Activated CD4-positive, alpha-beta memory T cell treated with anti-CD3 and anti-CD28 coated beads for 36 hours (primary cell): ENCODE measurements around the gene GIT1. TPM values are rescaled to one million over a fixed set of nuclear protein-coding genes. Genes with fewer than 3 reads are reported as not detected.

Experiments
- CTCF ChIA-PET: fragments of 350-600 bp; sonication (Branson Sonifier 250); formaldehyde crosslinking; loops from one replicate; lab custom pipeline; 2021; ENCODE audit warnings: antibody characterized with exemption, inconsistent platforms; lab: Charles Lee
- POLR2A ChIA-PET: fragments of 350-600 bp; sonication (Branson Sonifier 250); formaldehyde crosslinking; loops from one replicate; lab custom pipeline; 2021; ENCODE audit warnings: antibody characterized with exemption; lab: Charles Lee
- DNase-seq: peaks from one replicate; pipeline ENCODE4 v3.0.0-alpha.2; 2020
- H3K27ac Mint-ChIP-seq: one replicate; pipeline ENCODE4 v1.8.0; 2021; ENCODE audit warnings: mixed read lengths
- H3K27me3 Mint-ChIP-seq: one replicate; pipeline ENCODE4 v1.8.0; 2021; ENCODE audit warnings: mixed read lengths
- H3K36me3 Mint-ChIP-seq: one replicate; pipeline ENCODE4 v1.8.0; 2021; ENCODE audit warnings: mixed read lengths
- H3K4me1 Mint-ChIP-seq: one replicate; pipeline ENCODE4 v1.8.0; 2021; ENCODE audit warnings: low read depth, mixed read lengths
- H3K4me3 Mint-ChIP-seq: one replicate; pipeline ENCODE4 v1.8.0; 2021; ENCODE audit warnings: mild to moderate bottlenecking, mixed read lengths
- H3K9me3 Mint-ChIP-seq: one replicate; pipeline ENCODE4 v1.8.0; 2021; ENCODE audit warnings: mixed read lengths
- intact Hi-C: fragments of 100-400 bp; cut with micrococcal nuclease; formaldehyde crosslinking; loops from one replicate; pipeline ENCODE4 v1.15.1; 2023
- total RNA-seq, 2 experiments: library from RNA; stranded (reverse); gene quantifications; one replicate each; pipeline ENCODE4 v1.2.3, GENCODE V29; 2021

Gene GIT1
- total RNA-seq, 2 experiments from 2014 or later = 51.3 to 54.4 TPM

GRCh38 chr17:29608986-29609385 is 19.5 kb upstream of the GIT1 start:
- Mint-ChIP-seq H3K9me3 (no peaks in the 10 kb centered on the region), H3K4me3 (no peak overlapping the region), H3K27me3 (no peaks in the 10 kb centered on the region), H3K27ac (no peak overlapping the region), H3K4me1 (peaks cover 3% of the 10 kb centered on the region), H3K36me3 (no peaks in the 10 kb centered on the region)
- ChIA-PET POLR2A (interaction anchor here (1.1 kb wide), 1 partner anchor 42 kb away, joined by 3 read pairs; the partner anchor contains the start of gene ABHD15), CTCF (interaction anchor here (1.3 to 1.5 kb wide), 2 partner anchors 8 to 27 kb away, joined by 3 to 4 read pairs; no protein-coding TSS in a partner anchor)
- no peak for DNase-seq
- intact Hi-C loops = no loop called here

- no peak overlapping the region for H3K4me3 Mint-ChIP-seq
- ChIA-PET POLR2A (interaction anchor here (1.1 kb wide), 1 partner anchor 41 kb away, joined by 3 read pairs; the partner anchor contains the start of gene ABHD15), CTCF (interaction anchor here (1.3 to 1.5 kb wide), 2 partner anchors 10 to 26 kb away, joined by 3 to 4 read pairs; no protein-coding TSS in a partner anchor)
- no peak for DNase-seq
- no peaks in the 10 kb centered on the region for H3K4me1 Mint-ChIP-seq
- no peak overlapping the region for H3K27ac Mint-ChIP-seq
- no peaks in the 10 kb centered on the region for H3K36me3 Mint-ChIP-seq
- H3K9me3 Mint-ChIP-seq = no peaks in the 10 kb centered on the region
- H3K27me3 Mint-ChIP-seq = no peaks in the 10 kb centered on the region
- intact Hi-C loops = no loop called here
Measured at GRCh38 chr17:29607557-29608195, 18.2 kb upstream of the GIT1 start.

- ChIA-PET CTCF (no interaction called here), POLR2A (no interaction called here)
- DNase-seq = no peak
- H3K4me1 Mint-ChIP-seq = no peaks in the 10 kb centered on the region
- H3K27me3 Mint-ChIP-seq = no peaks in the 10 kb centered on the region
- intact Hi-C loops = no loop called here
- no peak overlapping the region for H3K4me3 Mint-ChIP-seq
- peaks cover 1% of the 10 kb centered on the region for H3K36me3 Mint-ChIP-seq
- no peak overlapping the region for H3K27ac Mint-ChIP-seq
- no peaks in the 10 kb centered on the region for H3K9me3 Mint-ChIP-seq
Measured at GRCh38 chr17:29603109-29603674, 13.7 kb upstream of the GIT1 start.

GRCh38 chr17:29597361-29598172 is 8.1 kb upstream of the GIT1 start:
- Mint-ChIP-seq H3K27me3 (no peaks in the 10 kb centered on the region), H3K36me3 (peaks cover 1% of the 10 kb centered on the region), H3K27ac (no peak overlapping the region), H3K9me3 (no peaks in the 10 kb centered on the region), H3K4me3 (no peak overlapping the region), H3K4me1 (peaks cover 14% of the 10 kb centered on the region)
- ChIA-PET POLR2A (no interaction called here), CTCF (interaction anchor here (0.7 to 2.4 kb wide), 5 partner anchors 16 to 228 kb away, joined by 3 to 9 read pairs (median 3); no protein-coding TSS in a partner anchor)
- intact Hi-C loops = no loop called here
- DNase-seq = no peak

- no peak overlapping the region for H3K4me3 Mint-ChIP-seq
- no peaks in the 10 kb centered on the region for H3K27me3 Mint-ChIP-seq
- no peaks in the 10 kb centered on the region for H3K9me3 Mint-ChIP-seq
- CTCF ChIA-PET = interaction anchor here (0.7 to 1.2 kb wide), 3 partner anchors 20 to 227 kb away, joined by 3 to 4 read pairs (median 3); no protein-coding TSS in a partner anchor
- H3K27ac Mint-ChIP-seq = no peak overlapping the region
- no peak for DNase-seq
- peaks cover 1% of the 10 kb centered on the region for H3K36me3 Mint-ChIP-seq
- intact Hi-C loops = no loop called here
- H3K4me1 Mint-ChIP-seq = peaks cover 22% of the 10 kb centered on the region
- POLR2A ChIA-PET = no interaction called here
Measured at GRCh38 chr17:29596811-29597210, 7.4 kb upstream of the GIT1 start.

GRCh38 chr17:29595943-29596774 is 6.7 kb upstream of the GIT1 start:
- Mint-ChIP-seq H3K27ac (no peak overlapping the region), H3K36me3 (peaks cover 1% of the 10 kb centered on the region), H3K4me1 (peaks cover 28% of the 10 kb centered on the region), H3K4me3 (no peak overlapping the region), H3K27me3 (no peaks in the 10 kb centered on the region), H3K9me3 (no peaks in the 10 kb centered on the region)
- CTCF ChIA-PET = interaction anchor here (1.3 kb wide), 1 partner anchor 17 kb away, joined by 5 read pairs; no protein-coding TSS in a partner anchor
- no peak for DNase-seq
- POLR2A ChIA-PET = no interaction called here
- intact Hi-C loops = no loop called here

- intact Hi-C loops = no loop called here
- no peaks in the 10 kb centered on the region for H3K27me3 Mint-ChIP-seq
- no peak for DNase-seq
- peaks cover 1% of the 10 kb centered on the region for H3K36me3 Mint-ChIP-seq
- no peak overlapping the region for H3K27ac Mint-ChIP-seq
- H3K9me3 Mint-ChIP-seq = no peaks in the 10 kb centered on the region
- peaks cover 36% of the 10 kb centered on the region for H3K4me1 Mint-ChIP-seq
- CTCF ChIA-PET = interaction anchor here (1.0 to 5.0 kb wide), 4 partner anchors 14 to 221 kb away, joined by 3 to 159 read pairs (median 4); no protein-coding TSS in a partner anchor
- POLR2A ChIA-PET = no interaction called here
- peak overlapping the region; percentile 35 for H3K4me3 Mint-ChIP-seq
Measured at GRCh38 chr17:29595107-29595942, 5.9 kb upstream of the GIT1 start.

- Mint-ChIP-seq H3K27me3 (no peaks in the 10 kb centered on the region), H3K9me3 (no peaks in the 10 kb centered on the region), H3K27ac (no peak overlapping the region), H3K36me3 (peaks cover 1% of the 10 kb centered on the region), H3K4me3 (peak overlapping the region; percentile 73), H3K4me1 (peaks cover 41% of the 10 kb centered on the region)
- CTCF ChIA-PET = interaction anchor here (1.0 to 5.0 kb wide), 5 partner anchors 13 to 220 kb away, joined by 3 to 159 read pairs (median 3); no protein-coding TSS in a partner anchor
- intact Hi-C loops = no loop called here
- POLR2A ChIA-PET = interaction anchor here (1.7 to 3.2 kb wide), 2 partner anchors 21 to 23 kb away, joined by 3 to 13 read pairs; no protein-coding TSS in a partner anchor
- no peak for DNase-seq
Measured at GRCh38 chr17:29594519-29595090, 5.2 kb upstream of the GIT1 start.

GRCh38 chr17:29593591-29594518 is 4.4 kb upstream of the GIT1 start:
- intact Hi-C loops = no loop called here
- peak overlapping the region; percentile 73 for H3K4me3 Mint-ChIP-seq
- H3K27me3 Mint-ChIP-seq = no peaks in the 10 kb centered on the region
- H3K4me1 Mint-ChIP-seq = peaks cover 41% of the 10 kb centered on the region
- no peaks in the 10 kb centered on the region for H3K36me3 Mint-ChIP-seq
- DNase-seq = peak; percentile 63
- H3K27ac Mint-ChIP-seq = no peak overlapping the region
- ChIA-PET POLR2A (interaction anchor here (1.2 to 3.2 kb wide), 4 partner anchors 11 to 24 kb away, joined by 3 to 13 read pairs (median 4); no protein-coding TSS in a partner anchor), CTCF (interaction anchor here (1.0 to 5.0 kb wide), 9 partner anchors 11 to 219 kb away, joined by 3 to 159 read pairs (median 6); partner anchors contain the start of genes ABHD15 and TP53I13)
- H3K9me3 Mint-ChIP-seq = no peaks in the 10 kb centered on the region
